Stimulated activated CD4-positive, alpha-beta T cell treated with anti-CD3 and anti-CD28 coated beads, Interleukin-1b, Interleukin-23, amount 100 ng/mL, for 4 hours (primary cell): ENCODE measurements around the gene TBC1D2.

ENCODE experiments used
- DNase-seq, 2 donors: peaks; one replicate each; pipeline ENCODE4 v3.0.0-alpha.2; 2020; ENCODE audit warnings: low read depth in 2 of 2

TBC1D2 gene

DNA sequence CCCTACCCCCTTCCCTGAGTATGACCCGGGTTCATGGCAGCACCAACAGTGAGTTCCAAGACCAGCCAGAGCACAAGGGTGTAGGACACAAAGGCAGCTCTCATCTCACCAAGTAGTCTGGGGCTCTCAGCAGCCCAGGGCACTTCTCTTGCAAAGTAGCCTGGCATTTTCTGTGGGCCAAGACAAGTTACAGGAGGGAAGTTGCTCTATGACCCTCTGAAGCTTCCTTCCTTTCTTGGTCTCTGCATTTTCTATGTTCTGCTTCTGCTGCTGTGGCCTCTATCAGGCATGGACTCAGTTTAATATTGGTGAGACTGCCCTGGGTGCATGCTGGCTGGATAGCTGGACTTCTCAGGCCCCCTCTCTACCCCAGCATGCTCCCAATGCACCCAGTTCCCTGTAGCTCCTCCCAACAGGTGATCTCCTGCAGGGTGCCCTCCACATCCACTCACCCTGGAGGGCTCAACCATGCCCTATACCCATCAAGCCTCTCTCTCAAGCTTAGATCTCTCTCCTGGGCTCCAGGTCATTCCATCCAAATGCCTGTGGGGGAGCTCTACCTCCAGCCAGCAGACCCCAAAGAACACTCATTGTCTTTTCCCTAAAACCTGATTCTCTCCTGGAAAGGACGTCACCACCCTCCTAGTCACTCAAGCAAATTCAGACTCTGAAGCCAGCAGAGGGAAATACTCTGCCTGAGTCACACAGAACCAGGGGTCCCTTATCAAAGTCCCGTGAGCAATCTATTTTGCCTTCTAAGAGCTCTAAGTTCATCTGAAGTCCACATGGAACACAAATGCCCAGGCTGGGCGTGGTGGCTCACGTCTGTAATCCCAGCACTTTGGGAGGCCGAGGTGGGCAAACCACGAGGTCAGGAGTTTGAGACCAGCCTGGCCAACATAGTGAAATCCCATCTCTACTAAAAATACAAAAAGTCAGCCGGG lies 13.8 kb downstream of the TBC1D2 start:
- DNase-seq: no peak

DNA sequence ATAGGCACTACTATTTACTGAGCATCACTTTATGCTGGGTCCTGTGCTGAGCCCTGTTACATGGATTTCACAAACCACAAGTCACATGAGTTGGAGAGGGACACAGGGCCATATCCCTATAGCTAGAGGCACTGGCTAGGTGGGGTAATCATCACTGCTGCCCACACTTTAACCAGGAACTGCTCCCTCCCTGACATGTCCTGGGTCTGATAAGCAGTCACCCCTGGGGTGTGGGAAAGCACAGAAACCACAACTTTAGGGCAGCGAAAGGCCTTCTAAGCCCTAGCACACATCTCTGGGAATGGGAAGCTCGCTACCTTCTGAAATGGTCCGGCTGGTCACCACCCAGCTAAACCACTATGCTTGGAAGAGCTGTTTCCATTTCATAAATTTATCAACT lies 15.0 kb downstream of the TBC1D2 start:
- no peak for DNase-seq

DNA sequence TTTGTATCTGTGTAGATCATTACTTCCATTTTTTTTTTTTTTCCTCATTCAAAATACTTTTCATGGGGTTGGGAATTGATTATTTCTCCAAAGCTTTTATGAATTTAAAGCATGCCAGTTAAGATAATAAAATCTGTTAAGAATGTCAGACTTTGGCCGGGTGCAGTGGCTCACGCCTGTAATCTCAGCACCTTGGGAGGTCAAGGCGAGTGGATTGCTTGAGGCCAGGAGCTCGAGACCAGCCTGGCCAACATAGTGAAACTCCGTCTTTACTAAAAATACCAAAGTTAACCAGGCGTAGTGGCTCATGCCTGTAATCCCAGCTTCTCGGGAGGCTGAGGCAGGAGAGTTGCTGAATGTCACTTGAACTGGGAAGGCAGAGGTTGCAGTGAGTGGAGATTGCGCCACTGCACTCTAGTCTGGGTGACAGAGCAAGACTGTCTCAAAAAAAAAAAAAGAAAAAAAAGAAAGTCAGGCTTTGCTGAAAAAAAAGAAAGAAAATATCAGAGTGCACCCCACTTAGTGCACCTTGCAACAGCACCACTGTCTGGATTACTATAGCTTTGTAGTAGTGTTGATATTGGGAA lies 18.5 kb downstream of the TBC1D2 start:
- no peak for DNase-seq

GRCh38 chr9:98235126-98235525 lies 20.3 kb downstream of the TBC1D2 start:
- DNase-seq: no peak

- no peak for DNase-seq
These were observed 21.1 kb downstream of the TBC1D2 start for GRCh38 chr9:98234245-98234825.

DNA sequence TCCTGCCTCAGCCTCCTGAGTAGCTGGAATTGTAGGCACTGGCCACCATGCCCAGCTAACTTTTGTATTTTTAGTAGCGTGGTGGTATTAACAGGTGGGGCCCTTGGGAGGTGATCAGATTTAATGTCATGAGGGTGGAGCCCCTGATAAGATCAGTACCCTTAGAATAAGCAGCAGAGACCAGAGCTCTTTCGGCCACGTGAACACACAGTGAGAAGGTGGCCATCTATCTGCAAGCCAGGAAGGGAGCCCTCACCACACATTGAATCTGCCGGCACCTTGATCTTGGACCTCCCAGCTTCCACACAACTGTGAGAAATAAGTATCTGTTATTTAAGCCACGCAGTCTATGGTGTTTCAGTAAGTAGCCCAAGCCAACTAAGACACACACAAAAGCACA lies 22.5 kb downstream of the TBC1D2 start:
- DNase-seq: no peak

- no peak for DNase-seq
These were observed 23.5 kb downstream of the TBC1D2 start for GRCh38 chr9:98231770-98232478.

GRCh38 chr9:98230789-98231188 lies 24.7 kb downstream of the TBC1D2 start:
- DNase-seq: no peak

- no peak for DNase-seq
These were observed 25.1 kb downstream of the TBC1D2 start for GRCh38 chr9:98230304-98230703.

GRCh38 chr9:98229620-98230019 lies 25.8 kb downstream of the TBC1D2 start:
- no peak for DNase-seq

DNA sequence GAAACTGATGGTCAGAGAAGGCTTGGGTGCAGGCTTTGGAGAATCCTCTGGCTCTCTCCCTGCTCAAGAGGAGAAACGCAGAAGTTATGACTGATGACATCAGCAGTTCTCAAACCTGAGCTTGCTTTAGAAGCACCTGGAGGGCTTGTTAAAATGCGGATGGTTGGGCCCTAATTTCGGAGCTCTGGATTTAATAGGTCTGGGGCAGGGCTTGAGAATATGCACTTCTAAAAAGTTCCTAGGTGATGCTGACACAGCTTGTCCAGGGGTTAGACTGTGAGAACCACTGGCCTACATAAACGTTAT lies 26.4 kb downstream of the TBC1D2 start:
- no peak for DNase-seq

GRCh38 chr9:98228392-98229089 lies 26.9 kb downstream of the TBC1D2 start:
- no peak for DNase-seq

DNA sequence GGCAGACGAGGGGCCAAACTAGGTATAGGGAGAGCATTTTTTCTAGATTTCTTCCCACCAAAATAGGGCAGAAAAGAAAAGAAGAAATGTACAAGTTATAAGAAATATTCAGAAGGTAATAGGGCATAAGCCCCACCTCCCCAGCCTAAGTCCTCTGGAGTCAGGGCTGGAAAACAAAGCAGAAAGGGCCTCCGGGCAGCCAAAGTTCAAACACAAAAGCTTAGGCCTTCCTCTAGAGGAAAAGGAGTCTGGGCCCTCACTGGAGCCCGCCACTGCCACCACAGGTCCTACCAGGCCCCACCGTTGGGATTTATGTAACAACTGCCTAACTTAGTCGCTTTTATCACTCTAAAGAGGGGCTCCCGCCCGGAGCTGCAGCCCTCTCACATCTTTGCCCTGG lies 27.6 kb downstream of the TBC1D2 start:
- DNase-seq: no peak

- no peak for DNase-seq
These were observed 28.5 kb downstream of the TBC1D2 start for GRCh38 chr9:98226957-98227356.

DNA sequence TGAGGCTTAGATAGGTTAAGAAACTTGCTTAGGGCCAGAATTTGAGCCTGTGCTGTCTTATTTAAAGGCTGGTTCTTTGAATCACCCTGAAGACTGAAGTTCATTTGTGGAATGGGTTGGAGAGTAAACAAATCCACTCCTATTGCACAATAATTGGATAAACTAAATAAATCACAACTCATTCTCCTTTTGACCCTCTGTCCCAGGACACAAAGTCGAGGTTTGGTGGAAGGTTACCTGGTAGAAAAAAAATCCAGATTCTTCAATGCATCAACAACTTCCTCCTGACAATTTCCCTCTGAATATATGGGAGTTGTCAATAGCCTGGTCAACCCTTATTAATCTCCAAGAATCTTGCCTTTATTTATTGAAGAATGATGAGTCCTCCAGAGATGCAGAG lies 28.9 kb downstream of the TBC1D2 start:
- DNase-seq: no peak

GRCh38 chr9:98225015-98225442 lies 30.4 kb downstream of the TBC1D2 start:
- no peak for DNase-seq

DNA sequence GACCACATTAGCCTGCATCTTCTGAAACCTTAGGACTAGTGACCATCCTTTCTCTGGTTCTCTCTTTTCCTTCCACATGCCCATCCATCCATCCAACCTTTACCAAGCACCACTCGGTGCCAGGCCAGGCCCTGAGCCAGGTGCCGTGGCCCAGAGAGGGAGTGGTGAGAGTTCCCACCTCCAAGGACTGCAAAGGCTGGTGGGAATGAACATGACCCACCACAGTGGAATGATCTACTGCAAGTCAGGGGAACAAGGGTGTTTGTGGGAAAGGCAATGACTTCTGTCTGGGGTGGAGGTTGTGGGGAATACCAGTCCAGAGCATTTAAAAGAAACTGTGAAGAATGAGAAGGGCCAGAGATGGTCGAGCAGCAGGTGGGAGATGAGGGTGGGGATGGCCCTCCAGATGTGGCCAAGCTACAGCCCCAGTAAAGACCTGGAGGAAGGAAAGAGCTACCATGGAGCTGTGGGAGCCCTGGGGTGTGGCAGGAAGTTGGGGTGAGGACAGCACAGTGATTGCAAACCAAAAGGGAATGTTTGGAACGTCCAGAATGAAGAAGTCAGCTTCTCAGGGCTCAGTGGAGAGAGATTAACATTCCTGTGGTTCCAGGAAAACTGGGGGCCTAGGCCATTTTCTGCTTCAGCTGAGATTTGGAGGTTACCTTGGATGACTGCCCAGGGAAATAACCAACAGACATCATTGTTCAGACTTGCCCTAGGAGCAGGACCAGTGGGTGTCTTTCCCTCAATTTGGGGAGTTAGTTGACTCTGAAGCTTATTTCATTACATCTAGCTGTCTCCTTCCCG lies 32.4 kb downstream of the TBC1D2 start:
- no peak for DNase-seq

DNA sequence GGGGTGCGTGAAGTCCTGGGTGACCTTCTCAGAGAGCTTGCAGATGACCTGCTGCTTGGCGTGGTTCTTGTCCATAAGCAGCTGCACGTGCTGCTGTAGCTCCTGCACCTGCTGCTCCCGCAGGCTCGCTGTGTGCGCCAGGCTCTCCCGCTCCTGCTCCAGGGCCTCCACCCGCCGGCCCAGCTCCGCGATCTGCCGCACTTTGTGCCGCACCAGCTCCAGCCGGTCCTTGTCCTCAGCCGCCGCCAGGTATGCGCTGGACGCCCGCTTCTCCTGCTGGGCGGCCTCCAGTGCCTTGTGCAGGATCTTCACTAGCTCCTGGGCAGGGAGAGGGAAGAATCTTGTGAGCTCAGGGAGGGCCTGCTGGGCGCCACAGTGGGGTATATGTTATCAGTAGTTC lies 34.5 kb downstream of the TBC1D2 start:
- DNase-seq: no peak

- DNase-seq: no peak
These were observed 35.6 kb downstream of the TBC1D2 start for GRCh38 chr9:98219794-98220370.

- no peak for DNase-seq
These were observed 36.1 kb downstream of the TBC1D2 start for GRCh38 chr9:98219364-98219716.
